Naive thymus-derived CD4-positive, alpha-beta T cell (primary cell): ENCODE measurements around the gene DLD. TPM values are rescaled to one million over a fixed set of nuclear protein-coding genes. Genes with fewer than 3 reads are reported as not detected.
A peak's percentile ranks its signal among the peaks of the same experiment; 100 is the strongest.

Source experiments
- ATAC-seq: fragments of 150-1000 bp; cut with Tn5 transposase; 2 replicates; pipeline ENCODE4 v1.10.0; 2021; ENCODE audit warnings: mild to moderate bottlenecking, moderate library complexity
- CTCF ChIA-PET: fragments of 350-600 bp; sonication (Branson Sonifier 250); formaldehyde crosslinking; loops from one replicate; lab custom pipeline; 2021; ENCODE audit warnings: antibody characterized with exemption; lab: Charles Lee
- POLR2A ChIA-PET: fragments of 350-600 bp; sonication (Branson Sonifier 250); formaldehyde crosslinking; loops from one replicate; lab custom pipeline; 2021; ENCODE audit warnings: antibody characterized with exemption, inconsistent platforms; lab: Charles Lee
- DNase-seq, 9 donors: peaks; one replicate each; pipeline versions ENCODE4 v3.0.0 to v3.0.0-alpha.2; 2020 to 2022; ENCODE audit warnings: mixed read lengths in 1 of 9
- H3K27ac ChIP-seq: one replicate; pipeline ENCODE4 v1.7.0; 2013; ENCODE audit warnings: mild to moderate bottlenecking, low read depth, low read length, moderate library complexity
- H3K27me3 ChIP-seq, 2 donors: one replicate each; pipeline ENCODE4 v1.7.0; 2013; ENCODE audit warnings: low read length in 2 of 2, mild to moderate bottlenecking in 2 of 2, moderate library complexity in 2 of 2; ENCODE audit not compliant: control insufficient read depth in 2 of 2, insufficient read depth in 2 of 2
- H3K36me3 ChIP-seq, 3 experiments: 1 replicate in 2 of 3; 2 replicates in 1 of 3; pipeline ENCODE4 v1.7.0; 2013; ENCODE audit warnings: low read length in 3 of 3, mild to moderate bottlenecking in 3 of 3, moderate library complexity in 1 of 3; ENCODE audit not compliant: insufficient read depth in 3 of 3, control insufficient read depth in 2 of 3
- H3K4me1 ChIP-seq, 2 donors: one replicate each; pipeline ENCODE4 v1.7.0; 2013; ENCODE audit warnings: low read length in 2 of 2, mild to moderate bottlenecking in 2 of 2, moderate library complexity in 1 of 2; ENCODE audit not compliant: control insufficient read depth in 2 of 2, insufficient read depth in 2 of 2
- H3K4me3 ChIP-seq: 2 replicates; pipeline ENCODE4 v1.7.0; 2013; ENCODE audit warnings: mild to moderate bottlenecking, low read length
- H3K9me3 ChIP-seq, 3 experiments: 1 replicate in 2 of 3; 2 replicates in 1 of 3; pipeline ENCODE4 v1.7.0; 2013; ENCODE audit warnings: low read length in 3 of 3; ENCODE audit not compliant: control insufficient read depth in 2 of 3
- H3K27ac Mint-ChIP-seq, 9 donors: one replicate each; pipeline ENCODE4 v1.8.0; 2020 to 2022; ENCODE audit warnings: mixed read lengths in 9 of 9, mild to moderate bottlenecking in 8 of 9, moderate library complexity in 5 of 9, inconsistent platforms in 2 of 9
- H3K27me3 Mint-ChIP-seq, 5 donors: one replicate each; pipeline ENCODE4 v1.8.0; 2021 to 2022; ENCODE audit warnings: mixed read lengths in 5 of 5, mild to moderate bottlenecking in 1 of 5
- H3K36me3 Mint-ChIP-seq, 5 donors: one replicate each; pipeline ENCODE4 v1.8.0; 2020 to 2022; ENCODE audit warnings: mixed read lengths in 5 of 5, mild to moderate bottlenecking in 3 of 5, inconsistent platforms in 1 of 5
- H3K4me1 Mint-ChIP-seq, 7 donors: one replicate each; pipeline ENCODE4 v1.8.0; 2020 to 2022; ENCODE audit warnings: mixed read lengths in 7 of 7, mild to moderate bottlenecking in 3 of 7, inconsistent platforms in 1 of 7
- H3K4me3 Mint-ChIP-seq, 10 donors: one replicate each; pipeline ENCODE4 v1.8.0; 2020 to 2022; ENCODE audit warnings: mild to moderate bottlenecking in 10 of 10, mixed read lengths in 10 of 10, moderate library complexity in 6 of 10, inconsistent platforms in 2 of 10
- H3K9me3 Mint-ChIP-seq, 11 donors: one replicate each; pipeline ENCODE4 v1.8.0; 2020 to 2022; ENCODE audit warnings: mixed read lengths in 11 of 11, mild to moderate bottlenecking in 4 of 11, inconsistent platforms in 1 of 11, moderate library complexity in 1 of 11
- intact Hi-C, 2 donors: fragments of 100-400 bp; cut with micrococcal nuclease; formaldehyde crosslinking; loops; one replicate each; pipeline ENCODE4 v1.15.1; 2023
- polyA plus RNA-seq, 2 donors: library from polyadenylated mRNA; unstranded; fragments of 300-500 nt; fragmentation: Illumina TruSeq; gene quantifications; one replicate each; pipeline ENCODE4 v1.2.3, GENCODE V29; 2021
- total RNA-seq, 6 experiments: library from RNA in 5 of 6; stranded (reverse) in 5 of 6; gene quantifications; 1 replicate in 5 of 6; 2 replicates in 1 of 6; pipeline ENCODE4 v1.2.3 and lab custom pipeline; 2021 to 2026

The DLD gene
- total and polyA plus RNA-seq, 7 experiments from 2014 or later = 44.5 to 72.4 (median 53.7) TPM

DNA sequence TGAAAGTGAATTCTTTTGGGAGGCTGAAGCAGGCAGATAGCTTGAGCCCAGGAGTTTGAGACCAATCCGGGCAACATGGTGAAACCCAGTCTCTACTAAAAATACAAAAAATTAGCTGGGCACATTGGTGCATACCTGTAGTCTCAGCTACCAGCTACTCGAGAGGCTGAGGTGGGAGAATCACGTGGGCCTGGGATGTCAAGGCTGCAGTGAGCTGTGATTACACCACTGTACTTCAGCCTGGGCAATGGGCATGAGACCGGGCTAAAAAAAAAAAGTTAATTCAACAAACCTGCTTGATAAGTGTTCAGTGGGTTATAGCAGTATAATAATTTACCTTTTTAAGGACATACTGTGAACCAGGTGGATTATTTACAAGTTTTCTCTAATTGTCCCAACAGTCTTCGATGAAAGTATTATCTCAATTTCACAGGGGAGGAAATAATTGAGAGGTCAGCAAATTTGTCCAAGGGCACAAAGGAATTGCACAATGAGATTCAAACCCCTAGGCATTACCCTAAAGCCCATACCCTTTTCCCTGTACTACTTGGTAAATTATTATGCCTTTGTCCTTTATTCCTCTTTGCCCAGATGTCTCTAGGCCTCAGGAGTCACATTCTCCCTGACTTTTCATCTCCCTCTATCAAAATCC is 13.1 kb upstream of the DLD start:
- no peak overlapping the region for H3K27ac Mint-ChIP-seq
- peaks cover 0 to 17% (median 2%) of the 10 kb centered on the region in 5 donors for H3K27me3 Mint-ChIP-seq
- no peaks in the 10 kb centered on the region for H3K36me3 ChIP-seq
- H3K27ac ChIP-seq = no peak overlapping the region
- H3K9me3 Mint-ChIP-seq = no peaks in the 10 kb centered on the region
- H3K4me1 Mint-ChIP-seq = peaks cover 5 to 36% (median 26%) of the 10 kb centered on the region in 7 donors
- ATAC-seq (no peak), DNase-seq (no peak)
- no peak overlapping the region for H3K4me3 Mint-ChIP-seq
- no peak overlapping the region for H3K4me3 ChIP-seq
- POLR2A ChIA-PET = interaction anchor here (0.6 to 1.2 kb wide), 2 partner anchors 13 to 135 kb away, joined by 3 to 7 read pairs; partner anchors contain the start of gene DLD
- intact Hi-C loops = loop anchor here (2.0 to 5.0 kb wide), 4 partner anchors 269 to 711 kb away; partner anchors contain the start of genes COG5 (in 1 of the 2), DUS4L (in 1 of the 2) and HBP1 (in 1 of the 2)
- no peaks in the 10 kb centered on the region for H3K9me3 ChIP-seq
- CTCF ChIA-PET = interaction anchor here (0.7 to 8.2 kb wide), 4 partner anchors 120 to 415 kb away, joined by 3 to 89 read pairs (median 19); partner anchors contain the start of gene CBLL1
- H3K4me1 ChIP-seq = peaks cover 3 to 11% of the 10 kb centered on the region in 2 donors
- H3K27me3 ChIP-seq = peaks cover 0 to 2% of the 10 kb centered on the region in 2 donors
- H3K36me3 Mint-ChIP-seq = no peaks in the 10 kb centered on the region

DNA sequence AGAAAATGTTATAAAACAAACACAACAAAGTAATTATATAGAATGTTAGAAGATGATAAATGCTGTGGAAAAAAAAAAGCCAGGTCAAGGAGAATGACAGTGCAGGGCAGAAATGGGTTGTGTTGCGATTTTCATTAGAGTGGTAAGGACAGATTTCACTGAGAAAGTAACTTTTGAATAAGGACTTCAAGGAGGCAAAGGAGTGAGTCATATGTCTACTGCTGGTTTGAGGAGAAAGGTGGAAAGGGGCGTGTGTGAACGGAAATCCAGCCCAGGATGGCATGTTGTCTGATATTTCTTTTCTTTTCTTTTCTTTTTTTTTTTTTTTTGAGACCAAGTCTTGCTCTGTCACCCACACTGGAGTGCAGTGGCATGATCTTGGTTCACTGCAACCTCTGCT is 12.3 kb upstream of the DLD start:
- ATAC-seq (no peak), DNase-seq (no peak)
- ChIA-PET CTCF (interaction anchor here (0.7 to 8.2 kb wide), 15 partner anchors 8 to 657 kb away, joined by 3 to 89 read pairs (median 3); partner anchors contain the start of genes CBLL1 and DLD), POLR2A (interaction anchor here (0.6 to 2.3 kb wide), 4 partner anchors 12 to 679 kb away, joined by 3 to 9 read pairs (median 3); partner anchors contain the start of gene DLD)
- peaks cover 5 to 36% (median 26%) of the 10 kb centered on the region in 7 donors for H3K4me1 Mint-ChIP-seq
- peaks cover 3 to 11% of the 10 kb centered on the region in 2 donors for H3K4me1 ChIP-seq
- no peaks in the 10 kb centered on the region for H3K9me3 ChIP-seq
- H3K36me3 ChIP-seq = no peaks in the 10 kb centered on the region
- H3K4me3 ChIP-seq = no peak overlapping the region
- no peak overlapping the region for H3K27ac ChIP-seq
- H3K27me3 Mint-ChIP-seq = peaks cover 0 to 17% (median 2%) of the 10 kb centered on the region in 5 donors
- peaks cover 0 to 4% of the 10 kb centered on the region in 2 donors for H3K27me3 ChIP-seq
- H3K36me3 Mint-ChIP-seq = no peaks in the 10 kb centered on the region
- H3K27ac Mint-ChIP-seq = no peak overlapping the region
- intact Hi-C loops = loop anchor here (1.0 to 5.0 kb wide), 12 partner anchors 13 to 1085 kb away; partner anchors contain the start of genes COG5 (in 1 of the 2), DLD (in 1 of the 2), DUS4L (in 1 of the 2) and HBP1 (in 1 of the 2)
- H3K4me3 Mint-ChIP-seq = peak overlapping the region in 1 of 10 donors; percentile 21
- no peaks in the 10 kb centered on the region for H3K9me3 Mint-ChIP-seq

DNA sequence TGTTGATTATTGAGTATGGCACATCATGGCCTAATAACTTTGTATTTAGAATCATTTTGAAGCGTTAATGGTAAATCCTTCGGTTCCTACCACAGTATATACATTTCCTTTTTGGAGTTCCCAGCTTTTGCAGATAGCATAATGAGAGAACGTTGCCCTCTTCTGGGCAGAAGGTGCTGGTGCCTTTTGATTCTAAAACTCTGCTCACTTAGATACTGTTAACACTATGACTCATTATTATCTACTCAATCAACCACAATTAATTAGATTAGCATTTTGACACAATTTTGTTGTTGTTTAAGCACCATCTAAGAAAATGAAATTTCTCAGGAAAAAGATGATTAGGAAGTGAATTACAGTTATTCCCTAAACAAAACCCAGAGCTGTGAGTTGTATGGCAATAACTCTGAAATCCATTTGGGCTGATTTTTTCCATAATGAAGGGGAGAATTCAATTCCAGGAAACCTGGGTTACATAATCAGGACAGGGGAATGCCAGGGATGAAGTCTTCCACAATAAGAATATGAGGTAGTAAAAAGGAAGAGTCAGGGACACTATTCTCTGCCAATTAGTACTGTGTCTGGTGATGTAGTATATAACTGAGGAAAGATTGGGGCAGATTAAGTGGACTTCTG is 11.5 kb upstream of the DLD start:
- no peak overlapping the region for H3K27ac ChIP-seq
- no peaks in the 10 kb centered on the region for H3K36me3 ChIP-seq
- CTCF ChIA-PET = interaction anchor here (0.7 to 8.2 kb wide), 17 partner anchors 9 to 777 kb away, joined by 3 to 89 read pairs (median 4); partner anchors contain the start of genes CBLL1 and DLD
- H3K9me3 ChIP-seq = no peaks in the 10 kb centered on the region
- H3K27ac Mint-ChIP-seq = peak overlapping the region in 1 of 9 donors; percentile 53
- H3K4me3 ChIP-seq = no peak overlapping the region
- intact Hi-C loops = loop anchor here (1.0 to 5.0 kb wide), 12 partner anchors 12 to 1086 kb away; partner anchors contain the start of genes COG5 (in 1 of the 2), DLD (in 1 of the 2), DUS4L (in 1 of the 2) and HBP1 (in 1 of the 2)
- H3K27me3 ChIP-seq = peaks cover 0 to 4% of the 10 kb centered on the region in 2 donors
- peaks cover 5 to 34% (median 24%) of the 10 kb centered on the region in 7 donors for H3K4me1 Mint-ChIP-seq
- H3K9me3 Mint-ChIP-seq = no peaks in the 10 kb centered on the region
- DNase-seq (peak in 5 of 9 donors; percentile 30 to 50 (median 42)), ATAC-seq (peak; percentile 85)
- H3K4me1 ChIP-seq = peaks cover 3 to 11% of the 10 kb centered on the region in 2 donors
- no peak overlapping the region for H3K4me3 Mint-ChIP-seq
- no peaks in the 10 kb centered on the region for H3K36me3 Mint-ChIP-seq
- peaks cover 0 to 23% (median 9%) of the 10 kb centered on the region in 5 donors for H3K27me3 Mint-ChIP-seq
- POLR2A ChIA-PET = interaction anchor here (0.9 to 2.3 kb wide), 3 partner anchors 11 to 680 kb away, joined by 3 to 9 read pairs (median 3); partner anchors contain the start of gene DLD

DNA sequence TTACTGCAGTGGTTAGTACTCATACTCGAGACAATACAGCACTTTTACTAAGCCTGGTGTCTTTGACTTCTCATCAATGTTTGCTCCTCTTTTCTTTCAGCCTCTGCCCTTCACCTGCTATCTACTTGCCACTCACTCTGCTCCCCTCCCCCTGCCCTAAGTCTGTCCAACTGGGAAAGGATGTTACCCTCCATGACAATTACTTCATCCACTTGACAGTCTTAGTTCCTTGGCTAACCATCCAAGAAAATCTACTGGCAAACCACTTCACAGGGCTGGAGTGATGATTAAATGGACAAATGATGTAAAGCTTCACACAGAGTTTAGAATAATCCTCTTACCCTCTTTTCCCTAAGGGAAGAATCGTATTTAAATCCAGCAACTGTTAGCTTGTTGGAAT is 8.2 kb upstream of the DLD start:
- POLR2A ChIA-PET = interaction anchor here (1.3 kb wide), 1 partner anchor 8 kb away, joined by 4 read pairs; the partner anchor contains the start of gene DLD
- peaks cover 0 to 22% (median 18%) of the 10 kb centered on the region in 5 donors for H3K27me3 Mint-ChIP-seq

DNA sequence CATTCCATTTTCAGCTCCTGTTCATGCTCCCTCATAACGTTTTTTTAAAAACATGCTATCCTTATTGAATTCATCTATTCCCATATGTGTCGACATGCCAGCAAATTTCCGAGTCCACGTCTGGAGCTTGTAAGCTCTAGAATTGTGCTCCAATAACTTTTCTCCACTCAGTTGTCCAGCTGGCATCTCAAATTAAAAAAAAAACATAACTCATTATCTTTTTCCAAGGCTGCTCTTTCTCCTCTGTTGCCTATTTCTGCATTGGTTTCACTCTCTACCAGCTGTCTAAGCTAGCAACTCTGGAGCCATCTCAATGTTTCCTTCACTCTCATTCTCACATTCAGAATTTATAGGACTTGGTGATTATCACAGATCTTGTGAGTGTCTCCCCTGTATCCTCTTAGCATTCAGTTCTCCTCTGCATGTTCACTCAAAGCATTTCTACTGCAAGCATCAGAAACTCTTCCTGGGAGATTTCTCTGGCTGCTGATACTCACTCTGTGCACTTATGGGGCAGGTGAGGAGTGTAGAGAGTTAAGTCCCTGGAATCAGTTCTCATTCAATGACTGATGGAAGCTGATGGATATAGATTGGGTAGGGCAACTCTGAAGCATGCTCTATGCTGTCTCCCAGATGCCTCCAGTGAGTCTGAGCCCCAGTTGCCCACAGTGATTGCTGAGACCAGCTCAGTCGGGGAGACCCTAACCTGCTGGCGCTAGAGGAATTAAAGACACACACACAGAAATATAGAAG is 6.7 kb upstream of the DLD start:
- H3K9me3 Mint-ChIP-seq = peaks cover 0 to 4% (median 0%) of the 10 kb centered on the region in 11 donors
- POLR2A ChIA-PET = no interaction called here
- peaks cover 0 to 22% (median 18%) of the 10 kb centered on the region in 5 donors for H3K27me3 Mint-ChIP-seq

More for the DNA sequence above, 8.2 kb upstream of the DLD start:
- CTCF ChIA-PET = interaction anchor here (0.7 kb wide), 1 partner anchor 14 kb away, joined by 4 read pairs; no protein-coding TSS in a partner anchor
- H3K4me3 ChIP-seq = no peak overlapping the region
- ATAC-seq (no peak), DNase-seq (no peak)
- H3K27ac ChIP-seq = no peak overlapping the region
- no peaks in the 10 kb centered on the region for H3K4me1 ChIP-seq
- peak overlapping the region in 1 of 10 donors; percentile 32 for H3K4me3 Mint-ChIP-seq
- intact Hi-C loops = no loop called here
- H3K9me3 ChIP-seq = no peaks in the 10 kb centered on the region
- H3K36me3 ChIP-seq = no peaks in the 10 kb centered on the region
- no peaks in the 10 kb centered on the region for H3K9me3 Mint-ChIP-seq
- H3K36me3 Mint-ChIP-seq = no peaks in the 10 kb centered on the region
- no peak overlapping the region for H3K27ac Mint-ChIP-seq
- H3K4me1 Mint-ChIP-seq = peaks cover 0 to 11% (median 7%) of the 10 kb centered on the region in 7 donors
- H3K27me3 ChIP-seq = peaks cover 0 to 4% of the 10 kb centered on the region in 2 donors

More for the DNA sequence above, 6.7 kb upstream of the DLD start:
- DNase-seq (no peak), ATAC-seq (no peak)
- peaks cover 0 to 6% (median 5%) of the 10 kb centered on the region in 7 donors for H3K4me1 Mint-ChIP-seq
- Histone ChIP-seq H3K27ac (no peak overlapping the region), H3K36me3 (no peaks in the 10 kb centered on the region), H3K27me3 (peaks cover 0 to 4% of the 10 kb centered on the region in 2 donors), H3K4me1 (no peaks in the 10 kb centered on the region), H3K9me3 (no peaks in the 10 kb centered on the region), H3K4me3 (no peak overlapping the region)
- H3K4me3 Mint-ChIP-seq = no peak overlapping the region
- no peaks in the 10 kb centered on the region for H3K36me3 Mint-ChIP-seq
- CTCF ChIA-PET = interaction anchor here (0.6 to 1.0 kb wide), 2 partner anchors 9 to 345 kb away, joined by 3 to 5 read pairs; no protein-coding TSS in a partner anchor
- H3K27ac Mint-ChIP-seq = no peak overlapping the region
- intact Hi-C loops = no loop called here
